ENCODE results near the gene CDK14.

CDK14 gene

GRCh38 chr7:90677486-90678404, 81.6 kb downstream of the CDK14 start:
- TF ChIP-seq, protein P1, sequence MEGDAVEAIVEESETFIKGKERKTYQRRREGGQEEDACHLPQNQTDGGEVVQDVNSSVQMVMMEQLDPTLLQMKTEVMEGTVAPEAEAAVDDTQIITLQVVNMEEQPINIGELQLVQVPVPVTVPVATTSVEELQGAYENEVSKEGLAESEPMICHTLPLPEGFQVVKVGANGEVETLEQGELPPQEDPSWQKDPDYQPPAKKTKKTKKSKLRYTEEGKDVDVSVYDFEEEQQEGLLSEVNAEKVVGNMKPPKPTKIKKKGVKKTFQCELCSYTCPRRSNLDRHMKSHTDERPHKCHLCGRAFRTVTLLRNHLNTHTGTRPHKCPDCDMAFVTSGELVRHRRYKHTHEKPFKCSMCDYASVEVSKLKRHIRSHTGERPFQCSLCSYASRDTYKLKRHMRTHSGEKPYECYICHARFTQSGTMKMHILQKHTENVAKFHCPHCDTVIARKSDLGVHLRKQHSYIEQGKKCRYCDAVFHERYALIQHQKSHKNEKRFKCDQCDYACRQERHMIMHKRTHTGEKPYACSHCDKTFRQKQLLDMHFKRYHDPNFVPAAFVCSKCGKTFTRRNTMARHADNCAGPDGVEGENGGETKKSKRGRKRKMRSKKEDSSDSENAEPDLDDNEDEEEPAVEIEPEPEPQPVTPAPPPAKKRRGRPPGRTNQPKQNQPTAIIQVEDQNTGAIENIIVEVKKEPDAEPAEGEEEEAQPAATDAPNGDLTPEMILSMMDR (IDR thresholded peaks at IDR 0.05; ENCODE audit: unreplicated experiment in 3 of 3) = no peak
- H3K4me3 Mint-ChIP-seq = peak overlapping the region in 1 of 3 experiments; percentile 38
- H3K27me3 Mint-ChIP-seq (ENCODE audit: low read depth) = no peaks in the 10 kb centered on the region
- peak overlapping the region; percentile 15 to 51 (median 19) for H3K27ac Mint-ChIP-seq
- H3K4me1 Mint-ChIP-seq = peaks cover 82% of the 10 kb centered on the region
- no peaks in the 10 kb centered on the region for H3K9me3 Mint-ChIP-seq
- H3K36me3 Mint-ChIP-seq (ENCODE audit: low read depth) = no peaks in the 10 kb centered on the region

DNA sequence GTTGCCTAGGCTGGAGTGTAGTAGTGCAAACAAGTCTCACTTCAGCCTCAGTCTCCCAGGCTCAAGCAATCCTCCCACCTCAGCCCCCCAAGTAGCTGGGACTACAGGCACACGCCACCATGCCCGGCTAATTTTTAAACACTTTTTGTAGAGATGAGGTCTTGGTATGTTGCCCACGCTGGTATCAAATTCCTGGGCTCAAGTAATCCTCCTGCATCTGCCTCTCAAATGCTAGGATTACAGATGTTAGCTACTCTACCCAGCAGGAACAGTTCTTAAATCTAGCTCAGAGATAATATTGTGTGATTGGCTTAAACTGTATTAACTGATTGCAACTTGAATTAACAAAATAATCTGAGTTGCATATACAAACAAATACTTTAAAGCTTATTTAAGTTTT, 82.9 kb downstream of the CDK14 start:
- no peak overlapping the region for H3K27ac Mint-ChIP-seq
- H3K9me3 Mint-ChIP-seq = no peaks in the 10 kb centered on the region
- peaks cover 84% of the 10 kb centered on the region for H3K4me1 Mint-ChIP-seq
- no peak overlapping the region for H3K4me3 Mint-ChIP-seq
- no peaks in the 10 kb centered on the region for H3K36me3 Mint-ChIP-seq (ENCODE audit: low read depth)
- no peaks in the 10 kb centered on the region for H3K27me3 Mint-ChIP-seq (ENCODE audit: low read depth)
- TF ChIP-seq, protein P1 (IDR thresholded peaks at IDR 0.05; ENCODE audit: unreplicated experiment in 3 of 3) = no peak

- Mint-ChIP-seq H3K4me1 (peaks cover 69% of the 10 kb centered on the region), H3K27ac (peak overlapping the region in 1 of 3 experiments; percentile 60), H3K27me3 (ENCODE audit: low read depth) (no peaks in the 10 kb centered on the region), H3K36me3 (ENCODE audit: low read depth) (no peaks in the 10 kb centered on the region), H3K9me3 (no peaks in the 10 kb centered on the region), H3K4me3 (no peak overlapping the region)
- TF ChIP-seq, protein P1 (IDR thresholded peaks at IDR 0.05; ENCODE audit: unreplicated experiment in 3 of 3) = no peak
Measured at GRCh38 chr7:90680484-90680883, 84.4 kb downstream of the CDK14 start.

- H3K27ac Mint-ChIP-seq = peak overlapping the region in 2 of 3 experiments; percentile 44 to 60
- H3K27me3 Mint-ChIP-seq (ENCODE audit: low read depth) = no peaks in the 10 kb centered on the region
- TF ChIP-seq, protein P1 (IDR thresholded peaks at IDR 0.05; ENCODE audit: unreplicated experiment in 3 of 3) = no peak
- no peaks in the 10 kb centered on the region for H3K36me3 Mint-ChIP-seq (ENCODE audit: low read depth)
- H3K4me1 Mint-ChIP-seq = peaks cover 61% of the 10 kb centered on the region
- no peaks in the 10 kb centered on the region for H3K9me3 Mint-ChIP-seq
- H3K4me3 Mint-ChIP-seq = peak overlapping the region in 1 of 3 experiments; percentile 47
Measured at GRCh38 chr7:90681336-90682022, 85.4 kb downstream of the CDK14 start.

DNA sequence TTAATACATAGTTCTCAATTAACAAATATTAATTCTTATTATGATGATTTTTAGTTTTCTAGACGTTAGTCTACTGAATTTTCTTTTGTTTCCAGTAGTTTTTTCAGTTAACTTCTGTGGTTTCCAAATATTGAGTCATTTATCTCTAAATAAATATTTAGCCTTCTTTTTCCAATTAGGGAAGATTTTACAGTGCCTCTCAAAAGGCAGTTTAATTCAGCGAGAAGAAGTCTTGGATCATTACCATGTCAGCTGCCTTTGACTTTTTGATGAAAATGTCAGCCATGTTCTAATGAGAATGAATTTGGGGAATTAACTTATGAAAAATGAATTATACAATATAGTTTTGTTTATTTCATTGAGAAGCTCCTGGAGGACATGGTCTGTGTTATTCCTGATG, 90.0 kb downstream of the CDK14 start:
- H3K9me3 Mint-ChIP-seq = no peaks in the 10 kb centered on the region
- peaks cover 32% of the 10 kb centered on the region for H3K4me1 Mint-ChIP-seq
- TF ChIP-seq, protein P1 (IDR thresholded peaks at IDR 0.05; ENCODE audit: unreplicated experiment in 3 of 3) = no peak
- H3K36me3 Mint-ChIP-seq (ENCODE audit: low read depth) = no peaks in the 10 kb centered on the region
- H3K27ac Mint-ChIP-seq = peak overlapping the region in 2 of 3 experiments; percentile 1 to 12
- H3K27me3 Mint-ChIP-seq (ENCODE audit: low read depth) = no peaks in the 10 kb centered on the region
- no peak overlapping the region for H3K4me3 Mint-ChIP-seq

Measured in nephron (organoid).